Measurements from ENCODE around the gene CCDC186. TPM values are rescaled to one million over a fixed set of nuclear protein-coding genes. Genes with fewer than 3 reads are reported as not detected.

The CCDC186 gene
- total RNA-seq, 1 donor from 2014 or later: 28.8 TPM

DNA sequence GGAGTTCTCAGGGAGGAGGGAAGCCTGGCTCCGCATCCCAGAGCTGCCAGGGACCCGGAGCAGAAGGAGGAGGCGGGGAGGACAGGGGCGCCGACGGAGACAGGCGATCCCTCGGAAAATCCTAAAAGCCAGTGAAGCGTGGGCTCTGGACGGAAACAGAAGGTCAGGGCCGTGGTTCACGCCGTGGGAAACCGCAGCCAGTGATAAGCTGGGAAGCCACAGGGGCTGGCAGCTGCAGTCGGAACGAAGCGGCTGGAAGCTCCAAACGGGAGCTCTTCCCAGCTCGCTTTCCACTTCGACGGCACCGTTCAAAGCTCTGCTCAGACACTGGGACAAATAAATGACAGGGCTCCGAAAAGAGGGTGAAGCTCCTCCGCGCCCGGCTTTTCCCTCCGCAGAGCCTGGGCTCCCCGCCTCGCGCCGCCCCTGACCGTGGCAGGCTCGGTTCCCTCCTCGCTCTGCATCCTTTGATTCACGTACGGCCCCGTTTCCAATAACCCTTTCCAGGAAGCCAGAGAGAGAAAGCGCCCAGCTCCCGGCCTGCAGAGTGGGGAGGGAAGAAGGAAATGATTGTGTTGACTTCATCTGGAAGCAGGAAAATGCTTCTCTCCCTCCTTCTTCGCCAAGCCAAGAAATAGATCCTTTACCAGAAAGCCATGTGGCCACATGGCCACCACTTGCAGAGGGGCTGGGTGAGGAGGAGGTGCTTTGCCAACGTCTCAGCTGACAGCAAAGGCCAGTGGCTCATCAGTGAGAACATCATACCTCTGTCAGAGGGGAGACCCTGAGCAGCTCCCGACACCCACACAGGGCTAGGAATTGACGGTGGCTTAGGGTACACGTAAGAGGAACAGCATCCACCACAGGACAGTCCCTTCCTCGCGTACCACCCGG is 72.9 kb downstream of the CCDC186 start:
- H3K4me3 Mint-ChIP-seq (ENCODE audit: unreplicated experiment): peak overlapping the region; percentile 68
- peaks cover 5% of the 10 kb centered on the region for H3K4me1 Mint-ChIP-seq (ENCODE audit: low read depth, unreplicated experiment)
- H3K79me2 ChIP-seq (ENCODE audit: insufficient read depth, low read length): no peaks in the 10 kb centered on the region
- no peaks in the 10 kb centered on the region for H3K9me3 ChIP-seq (ENCODE audit: insufficient read depth, low read depth, low read length)
- no peaks in the 10 kb centered on the region for H3K36me3 ChIP-seq (ENCODE audit: insufficient read depth, low read length)
- peak overlapping the region; percentile 60 for H2AFZ ChIP-seq (ENCODE audit: low read depth, low read length)
- H3K27ac Mint-ChIP-seq (ENCODE audit: unreplicated experiment): no peak overlapping the region
- no peak for TF ChIP-seq EZH2 (IDR thresholded peaks at IDR 0.05; ENCODE audit: insufficient read depth, low read length)
- TF ChIP-seq, protein P1, sequence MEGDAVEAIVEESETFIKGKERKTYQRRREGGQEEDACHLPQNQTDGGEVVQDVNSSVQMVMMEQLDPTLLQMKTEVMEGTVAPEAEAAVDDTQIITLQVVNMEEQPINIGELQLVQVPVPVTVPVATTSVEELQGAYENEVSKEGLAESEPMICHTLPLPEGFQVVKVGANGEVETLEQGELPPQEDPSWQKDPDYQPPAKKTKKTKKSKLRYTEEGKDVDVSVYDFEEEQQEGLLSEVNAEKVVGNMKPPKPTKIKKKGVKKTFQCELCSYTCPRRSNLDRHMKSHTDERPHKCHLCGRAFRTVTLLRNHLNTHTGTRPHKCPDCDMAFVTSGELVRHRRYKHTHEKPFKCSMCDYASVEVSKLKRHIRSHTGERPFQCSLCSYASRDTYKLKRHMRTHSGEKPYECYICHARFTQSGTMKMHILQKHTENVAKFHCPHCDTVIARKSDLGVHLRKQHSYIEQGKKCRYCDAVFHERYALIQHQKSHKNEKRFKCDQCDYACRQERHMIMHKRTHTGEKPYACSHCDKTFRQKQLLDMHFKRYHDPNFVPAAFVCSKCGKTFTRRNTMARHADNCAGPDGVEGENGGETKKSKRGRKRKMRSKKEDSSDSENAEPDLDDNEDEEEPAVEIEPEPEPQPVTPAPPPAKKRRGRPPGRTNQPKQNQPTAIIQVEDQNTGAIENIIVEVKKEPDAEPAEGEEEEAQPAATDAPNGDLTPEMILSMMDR (IDR thresholded peaks at IDR 0.05; ENCODE audit: insufficient read depth, low read depth, low read length): no peak
- H3K9me3 Mint-ChIP-seq (ENCODE audit: unreplicated experiment): peaks cover 2% of the 10 kb centered on the region
- H3K4me1 ChIP-seq (ENCODE audit: insufficient read depth, low read length): peaks cover 10% of the 10 kb centered on the region
- peaks cover 12% of the 10 kb centered on the region for H3K27me3 ChIP-seq (ENCODE audit: insufficient read depth, low read length)
- peak overlapping the region; percentile 36 for H3K4me3 ChIP-seq (ENCODE audit: insufficient read depth, low read depth, low read length)
- H3K27ac ChIP-seq (ENCODE audit: low read depth, low read length): no peak overlapping the region
- H3K36me3 Mint-ChIP-seq (ENCODE audit: low read depth, unreplicated experiment): no peaks in the 10 kb centered on the region
- H3K27me3 Mint-ChIP-seq (ENCODE audit: low read depth, unreplicated experiment): peaks cover 55% of the 10 kb centered on the region
- H3K4me2 ChIP-seq (ENCODE audit: low read length): peak overlapping the region; percentile 83
- H4K20me1 ChIP-seq (ENCODE audit: insufficient read depth, low read length): no peaks in the 10 kb centered on the region
- FAIRE-seq (no peak), DNase-seq (ENCODE audit: low read depth) (peak; percentile 60)
- no peak overlapping the region for H3K9ac ChIP-seq (ENCODE audit: low read length)

DNA sequence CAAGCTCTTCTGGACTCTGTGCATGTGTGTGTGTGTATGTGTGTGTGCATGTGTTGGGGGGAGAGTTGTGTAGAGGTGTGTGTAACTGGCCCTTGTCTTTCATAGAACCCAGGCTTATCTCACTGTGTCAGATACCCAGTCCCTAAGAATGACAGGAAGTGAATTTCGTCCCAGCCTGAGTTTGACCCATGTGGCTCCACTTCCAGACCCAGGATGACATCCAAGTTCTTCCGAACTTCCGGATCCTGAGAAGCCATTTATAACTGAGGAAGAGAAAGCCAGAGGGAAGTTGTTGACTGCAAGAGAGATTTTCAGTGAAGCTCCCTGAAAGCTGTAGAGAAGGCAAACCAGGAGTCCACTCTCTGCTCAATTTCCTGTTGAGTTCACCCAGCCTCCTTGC is 77.1 kb downstream of the CCDC186 start:
- no peak for DNase-seq (ENCODE audit: low read depth)
- H3K4me1 ChIP-seq (ENCODE audit: insufficient read depth, low read length): peaks cover 10% of the 10 kb centered on the region
- Mint-ChIP-seq H3K27me3 (ENCODE audit: low read depth, unreplicated experiment) (peaks cover 69% of the 10 kb centered on the region), H3K4me3 (ENCODE audit: unreplicated experiment) (no peak overlapping the region), H3K27ac (ENCODE audit: unreplicated experiment) (no peak overlapping the region), H3K4me1 (ENCODE audit: low read depth, unreplicated experiment) (peaks cover 5% of the 10 kb centered on the region), H3K36me3 (ENCODE audit: low read depth, unreplicated experiment) (no peaks in the 10 kb centered on the region), H3K9me3 (ENCODE audit: unreplicated experiment) (peaks cover 19% of the 10 kb centered on the region)
- H4K20me1 ChIP-seq (ENCODE audit: insufficient read depth, low read length): no peaks in the 10 kb centered on the region
- H3K27me3 ChIP-seq (ENCODE audit: insufficient read depth, low read length): peaks cover 24% of the 10 kb centered on the region
- no peaks in the 10 kb centered on the region for H3K79me2 ChIP-seq (ENCODE audit: insufficient read depth, low read length)
- no peak overlapping the region for H3K27ac ChIP-seq (ENCODE audit: low read depth, low read length)
- no peak for FAIRE-seq
- no peak overlapping the region for H3K4me3 ChIP-seq (ENCODE audit: insufficient read depth, low read depth, low read length)
- H3K9me3 ChIP-seq (ENCODE audit: insufficient read depth, low read depth, low read length): peaks cover 3% of the 10 kb centered on the region
- TF ChIP-seq, protein P1 (IDR thresholded peaks at IDR 0.05; ENCODE audit: insufficient read depth, low read depth, low read length): no peak
- TF ChIP-seq EZH2 (IDR thresholded peaks at IDR 0.05; ENCODE audit: insufficient read depth, low read length): no peak
- no peak overlapping the region for H3K4me2 ChIP-seq (ENCODE audit: low read length)
- no peak overlapping the region for H2AFZ ChIP-seq (ENCODE audit: low read depth, low read length)
- H3K36me3 ChIP-seq (ENCODE audit: insufficient read depth, low read length): no peaks in the 10 kb centered on the region
- H3K9ac ChIP-seq (ENCODE audit: low read length): no peak overlapping the region
